ENCODE data around the gene AUNIP. TPM values are rescaled to one million over a fixed set of nuclear protein-coding genes. Genes with fewer than 3 reads are reported as not detected.

AUNIP gene
- total RNA-seq, 1 donor from 2014 or later, result 1.6 TPM

- no peak for DNase-seq (ENCODE audit: extremely low read depth, low read depth, low spot score)
Measured at GRCh38 chr1:25889470-25889869, 30.2 kb upstream of the AUNIP start.

GRCh38 chr1:25888426-25888987 is 29.2 kb upstream of the AUNIP start:
- no peak for DNase-seq (ENCODE audit: extremely low read depth, low read depth, low spot score)

DNA sequence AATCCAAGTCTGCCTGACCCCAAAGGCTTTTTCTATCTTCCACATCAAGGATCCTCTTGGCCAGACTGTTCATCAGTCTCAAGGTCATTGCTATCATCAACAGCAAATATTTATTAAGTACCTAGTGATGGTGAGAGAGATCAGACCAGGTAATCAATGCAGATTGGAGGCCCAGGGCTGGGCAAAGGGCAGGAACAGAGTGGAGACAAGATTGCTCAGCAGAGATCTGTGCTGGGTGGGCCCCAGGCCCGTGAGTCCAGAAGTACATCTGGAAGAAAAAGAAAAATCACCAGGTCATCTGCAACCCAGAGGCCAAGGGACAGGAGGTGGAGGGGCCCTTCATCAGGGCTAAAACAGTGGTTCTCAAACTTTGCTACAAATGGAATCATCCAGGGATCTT is 26.3 kb upstream of the AUNIP start:
- DNase-seq (ENCODE audit: extremely low read depth, low read depth, low spot score), result no peak

- no peak for DNase-seq (ENCODE audit: extremely low read depth, low read depth, low spot score)
Measured at GRCh38 chr1:25881266-25881665, 22.0 kb upstream of the AUNIP start.

GRCh38 chr1:25880518-25880917 is 21.3 kb upstream of the AUNIP start:
- DNase-seq (ENCODE audit: extremely low read depth, low read depth, low spot score), result no peak

- no peak for DNase-seq (ENCODE audit: extremely low read depth, low read depth, low spot score)
Measured at GRCh38 chr1:25879675-25880074, 20.4 kb upstream of the AUNIP start.

DNA sequence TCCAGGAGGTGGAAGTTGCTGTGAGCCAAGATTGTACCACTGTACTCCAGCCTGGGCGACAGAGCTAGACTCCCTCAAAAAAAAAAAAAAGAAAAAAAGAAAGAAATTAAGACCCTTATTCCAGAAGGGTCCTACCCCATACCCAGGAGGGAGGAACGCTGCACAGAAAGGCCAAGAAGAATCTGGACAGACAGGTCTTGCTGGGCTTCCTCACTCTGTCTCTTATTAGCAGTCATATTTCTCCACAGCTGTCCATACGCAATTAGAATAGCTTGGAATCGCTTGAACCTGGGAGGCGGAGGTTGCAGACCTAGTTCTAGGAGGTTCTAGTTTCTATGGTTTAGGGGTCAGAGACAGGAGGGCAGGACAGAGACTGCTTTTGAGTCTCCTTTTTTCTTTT is 19.4 kb upstream of the AUNIP start:
- DNase-seq (ENCODE audit: extremely low read depth, low read depth, low spot score), result no peak

DNA sequence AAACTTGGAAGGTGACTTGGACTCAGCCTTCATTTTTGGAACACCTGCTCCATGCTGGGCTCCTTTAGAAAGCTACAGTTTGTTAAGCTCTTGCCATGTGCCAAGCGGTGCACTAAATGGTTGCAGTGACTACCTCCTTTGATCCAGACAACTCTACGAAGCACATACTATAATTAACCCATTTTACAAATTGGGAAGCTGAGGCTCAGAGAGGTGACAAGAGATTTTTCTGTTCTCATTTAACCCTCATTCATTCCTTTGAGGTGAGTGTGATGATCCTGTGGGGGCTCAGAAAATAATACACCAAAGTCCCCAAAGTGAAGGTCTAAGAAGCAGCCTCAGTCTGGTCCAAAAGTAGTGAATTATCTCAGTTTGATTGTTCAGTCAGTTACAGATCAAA is 17.9 kb upstream of the AUNIP start:
- DNase-seq (ENCODE audit: extremely low read depth, low read depth, low spot score), result no peak

DNA sequence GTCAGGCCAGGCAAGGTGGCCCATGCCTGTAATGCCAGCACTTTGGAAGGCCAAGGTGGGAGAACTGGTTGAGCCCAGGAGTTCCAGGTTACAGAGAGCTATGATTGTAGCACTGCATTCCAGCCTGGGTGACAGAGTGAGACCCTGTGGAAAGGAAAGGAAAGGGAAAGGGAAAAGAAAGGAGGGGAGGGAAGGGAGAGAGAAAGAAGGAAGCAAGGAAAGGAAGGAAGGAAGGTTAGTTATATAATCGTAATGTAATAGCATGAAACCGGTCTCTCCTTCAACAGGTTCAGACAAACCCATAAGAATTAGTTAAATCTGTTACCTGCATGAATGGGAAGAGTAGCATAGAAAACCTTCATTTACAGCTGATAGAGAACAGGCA is 17.4 kb upstream of the AUNIP start:
- no peak for DNase-seq (ENCODE audit: extremely low read depth, low read depth, low spot score)

DNA sequence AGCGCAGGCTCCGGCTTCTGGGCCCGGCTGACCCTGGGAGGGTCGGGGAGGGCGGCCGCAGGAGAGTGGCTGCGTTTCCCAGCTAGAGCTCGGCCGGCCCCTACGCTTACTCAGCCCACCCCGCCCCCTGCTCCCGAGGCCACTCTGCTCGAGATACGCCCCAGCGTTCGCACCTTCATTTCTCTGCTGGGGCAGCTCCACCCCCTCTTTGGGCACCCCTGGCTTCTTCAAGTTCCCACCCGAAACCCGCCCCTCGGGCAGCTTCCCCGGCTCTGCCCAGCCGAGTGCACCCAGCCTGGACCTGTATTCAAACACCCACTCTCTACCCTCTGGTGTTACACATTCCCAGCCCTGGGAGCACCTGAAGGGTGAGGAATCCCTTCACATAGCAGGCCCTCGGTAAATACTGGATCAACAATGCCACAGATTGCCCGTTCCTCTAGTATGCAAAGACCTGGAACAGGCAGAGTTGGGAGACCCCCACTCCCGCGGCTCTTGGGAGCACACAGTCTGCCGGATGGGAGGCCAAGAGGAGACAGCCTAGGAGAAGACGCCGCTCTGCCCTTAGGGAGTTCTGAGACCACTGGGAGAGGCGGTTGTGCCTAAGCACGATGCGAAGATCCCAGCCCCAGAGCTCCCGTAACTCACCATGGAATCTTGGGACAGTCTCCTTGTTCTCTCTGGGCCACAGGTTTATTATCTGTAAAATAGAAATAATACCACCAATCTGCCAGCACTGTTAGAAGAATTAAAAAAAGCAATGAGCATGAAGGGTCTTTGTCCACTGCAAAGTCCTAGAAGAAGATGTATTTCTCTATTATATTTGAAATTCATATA is 16.8 kb upstream of the AUNIP start:
- DNase-seq (ENCODE audit: extremely low read depth, low read depth, low spot score), result no peak

DNA sequence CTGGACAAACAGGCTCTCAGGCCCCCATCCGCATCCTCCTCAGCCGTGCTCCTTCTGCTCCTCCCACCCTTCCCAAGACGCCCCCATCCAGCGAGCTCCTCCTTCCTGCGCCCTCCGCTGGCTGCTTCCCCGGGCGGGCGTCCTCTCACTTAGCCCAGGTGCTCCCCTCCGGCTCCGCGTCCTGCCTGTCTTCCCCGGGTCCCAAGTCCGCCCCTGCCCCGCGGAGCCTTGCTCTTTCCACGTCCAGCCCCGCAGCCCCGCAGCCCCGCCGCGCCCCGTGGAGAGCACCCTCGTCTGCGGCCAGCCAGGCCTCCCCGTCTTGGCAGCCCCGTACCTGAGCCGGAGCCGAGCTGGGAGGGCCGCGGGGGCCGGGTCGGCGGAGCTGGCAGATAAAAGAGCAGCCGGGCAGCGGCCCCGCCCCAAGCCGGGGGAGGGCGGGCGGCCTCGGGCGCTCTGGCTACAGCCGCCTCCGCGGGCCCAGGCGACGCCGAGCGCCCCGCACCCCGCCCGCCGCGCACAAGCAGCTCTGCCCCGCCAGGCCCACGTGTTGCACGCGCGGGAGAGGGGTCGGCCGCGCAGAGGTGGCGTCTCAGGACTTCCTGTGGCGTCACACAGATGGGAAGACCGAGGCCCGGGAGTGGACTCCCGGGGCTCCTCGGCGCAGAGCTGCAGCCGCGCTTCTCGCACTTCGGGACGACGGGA is 16.0 kb upstream of the AUNIP start, which contains the start of gene PAQR7:
Gene PAQR7 (minus strand): TSS at position 555 of the 702 bp plus-strand sequence. CDS start 11,869 bp downstream, outside the sequence.
- no peak for DNase-seq (ENCODE audit: extremely low read depth, low read depth, low spot score)

DNA sequence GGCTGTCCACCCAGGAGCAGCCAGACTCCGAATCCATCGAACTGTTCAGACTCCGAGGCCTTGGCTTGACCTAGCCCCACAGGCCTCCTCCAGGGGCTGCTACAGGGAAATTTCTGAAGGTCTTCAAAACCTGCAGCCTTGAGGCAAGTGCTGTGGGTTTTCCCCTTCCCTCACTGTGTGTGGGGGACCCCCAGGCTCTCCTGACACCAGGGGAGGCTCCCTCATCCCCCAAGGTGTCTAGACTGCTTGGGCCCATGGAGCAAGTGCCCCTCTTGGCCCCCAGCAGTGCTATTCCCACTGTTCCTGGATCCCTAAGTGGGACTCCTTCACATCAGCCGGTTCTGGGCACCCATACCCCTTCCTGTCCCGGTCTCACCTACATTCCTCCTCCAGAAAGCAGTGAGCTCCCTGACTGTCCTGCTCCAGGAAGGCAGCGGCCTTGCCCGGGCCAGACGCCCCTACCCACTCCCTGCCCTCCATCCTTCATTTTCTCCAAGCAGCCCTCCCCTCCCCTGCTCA is 15.4 kb upstream of the AUNIP start:
- DNase-seq (ENCODE audit: extremely low read depth, low read depth, low spot score), result no peak

DNA sequence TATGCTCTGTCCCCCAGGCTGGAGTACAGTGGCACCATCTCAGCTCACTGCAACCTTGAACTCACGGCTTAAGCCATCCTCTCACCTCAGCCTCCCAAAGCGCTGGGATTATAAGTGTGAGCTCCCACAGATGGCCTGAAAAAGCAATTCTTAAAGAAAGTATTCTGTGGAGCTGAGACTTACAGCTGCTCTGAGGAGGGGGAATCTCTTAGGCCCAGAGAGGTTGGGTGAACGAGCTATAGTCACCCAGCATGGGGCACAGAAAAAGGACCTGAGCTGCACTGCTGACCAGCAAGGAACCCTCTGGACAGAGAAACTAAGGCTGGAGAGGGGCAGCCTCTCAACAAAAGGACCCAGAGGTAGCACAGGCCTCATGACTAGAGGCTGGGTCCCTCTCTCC is 15.0 kb upstream of the AUNIP start:
- DNase-seq (ENCODE audit: extremely low read depth, low read depth, low spot score), result no peak

GRCh38 chr1:25873120-25873519 is 13.9 kb upstream of the AUNIP start:
- DNase-seq (ENCODE audit: extremely low read depth, low read depth, low spot score), result no peak

- no peak for DNase-seq (ENCODE audit: extremely low read depth, low read depth, low spot score)
Measured at GRCh38 chr1:25872713-25873112, 13.5 kb upstream of the AUNIP start.

GRCh38 chr1:25871704-25872494 is 12.6 kb upstream of the AUNIP start:
- DNase-seq (ENCODE audit: extremely low read depth, low read depth, low spot score), result no peak

DNA sequence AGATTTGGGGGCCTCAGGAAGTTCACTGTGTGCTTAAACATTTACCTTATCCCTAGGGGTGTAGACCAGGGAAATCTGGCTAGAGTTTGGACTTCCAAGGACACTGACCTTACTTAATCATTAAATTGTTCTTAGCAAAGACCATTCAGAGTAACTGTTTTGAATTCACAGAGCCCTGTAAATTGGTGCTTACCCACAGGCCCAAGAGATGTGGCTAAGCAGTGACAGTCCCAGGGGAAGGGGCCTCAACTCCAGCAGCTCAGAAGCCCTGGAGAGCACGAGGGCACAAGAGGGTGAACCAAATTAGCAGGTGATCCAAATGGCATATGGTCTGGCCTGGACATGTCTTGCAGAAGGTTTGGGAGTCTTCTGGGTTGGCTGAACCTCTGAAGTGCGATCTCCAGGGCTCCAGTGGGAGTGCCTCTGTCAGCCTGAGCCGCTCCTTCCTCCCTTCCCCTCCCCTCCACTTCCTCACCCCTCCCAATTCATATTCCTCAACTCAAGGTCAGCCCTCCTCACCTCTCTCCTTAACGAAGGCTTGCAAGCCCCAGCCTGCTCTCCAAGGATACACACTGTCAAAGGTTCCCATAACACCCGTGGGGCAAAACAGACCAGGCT is 11.9 kb upstream of the AUNIP start:
- no peak for DNase-seq (ENCODE audit: extremely low read depth, low read depth, low spot score)

DNA sequence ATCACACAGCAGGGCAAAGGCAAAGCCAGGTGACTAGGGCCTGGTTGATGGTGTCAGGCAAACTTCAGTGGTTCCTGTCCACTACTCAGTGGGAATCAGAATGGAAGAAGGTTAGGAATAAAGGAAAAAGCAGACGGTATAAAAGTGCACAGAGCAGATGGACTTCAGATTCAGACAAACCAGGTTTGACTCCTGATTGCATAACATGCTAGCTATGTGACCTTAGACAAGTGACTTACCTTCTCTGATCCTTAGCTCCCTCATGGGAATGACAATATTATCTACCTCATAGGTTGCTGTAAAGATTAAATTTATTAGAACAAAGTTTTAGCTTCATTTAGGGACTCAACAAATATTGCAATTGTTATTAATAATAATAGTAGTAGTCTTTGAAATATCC is 11.4 kb upstream of the AUNIP start:
- no peak for DNase-seq (ENCODE audit: extremely low read depth, low read depth, low spot score)

DNA sequence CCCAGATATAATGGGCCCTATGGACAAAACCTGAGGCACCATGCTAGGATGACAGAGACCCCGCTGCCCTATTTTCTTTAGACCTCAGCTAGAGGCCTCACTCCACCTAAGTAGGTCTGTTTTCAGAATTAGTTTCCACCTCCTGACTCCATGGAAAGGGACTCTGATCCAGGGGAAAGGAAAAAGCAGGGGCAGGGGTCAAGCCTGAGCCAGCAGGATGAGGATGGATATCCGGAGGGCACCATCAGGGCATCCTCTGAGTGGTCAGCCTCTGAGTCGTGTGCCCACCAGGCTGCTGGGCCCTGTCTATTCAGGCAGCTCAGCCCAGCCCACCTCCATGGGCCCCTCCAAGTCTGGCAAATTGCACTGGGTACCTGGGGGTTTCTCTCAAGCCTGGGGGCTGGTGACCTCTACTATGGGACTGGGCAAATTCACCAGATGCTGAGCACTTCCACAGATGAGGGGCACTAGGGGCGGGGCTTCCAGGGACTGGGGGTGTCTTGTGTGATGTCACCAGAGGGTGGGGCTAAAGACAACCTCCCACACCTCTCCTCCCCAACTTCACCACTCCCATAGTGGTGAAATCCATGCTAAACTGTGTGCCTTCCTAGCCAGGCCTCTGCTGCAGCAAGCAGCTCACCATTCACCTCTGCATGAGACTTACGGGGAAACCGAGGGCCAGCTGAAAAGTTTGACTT is 10.8 kb upstream of the AUNIP start:
- no peak for DNase-seq (ENCODE audit: extremely low read depth, low read depth, low spot score)

Data from glomerular endothelial cell (primary cell).